ENCODE results near the gene LIM2.

LIM2 gene

DNA sequence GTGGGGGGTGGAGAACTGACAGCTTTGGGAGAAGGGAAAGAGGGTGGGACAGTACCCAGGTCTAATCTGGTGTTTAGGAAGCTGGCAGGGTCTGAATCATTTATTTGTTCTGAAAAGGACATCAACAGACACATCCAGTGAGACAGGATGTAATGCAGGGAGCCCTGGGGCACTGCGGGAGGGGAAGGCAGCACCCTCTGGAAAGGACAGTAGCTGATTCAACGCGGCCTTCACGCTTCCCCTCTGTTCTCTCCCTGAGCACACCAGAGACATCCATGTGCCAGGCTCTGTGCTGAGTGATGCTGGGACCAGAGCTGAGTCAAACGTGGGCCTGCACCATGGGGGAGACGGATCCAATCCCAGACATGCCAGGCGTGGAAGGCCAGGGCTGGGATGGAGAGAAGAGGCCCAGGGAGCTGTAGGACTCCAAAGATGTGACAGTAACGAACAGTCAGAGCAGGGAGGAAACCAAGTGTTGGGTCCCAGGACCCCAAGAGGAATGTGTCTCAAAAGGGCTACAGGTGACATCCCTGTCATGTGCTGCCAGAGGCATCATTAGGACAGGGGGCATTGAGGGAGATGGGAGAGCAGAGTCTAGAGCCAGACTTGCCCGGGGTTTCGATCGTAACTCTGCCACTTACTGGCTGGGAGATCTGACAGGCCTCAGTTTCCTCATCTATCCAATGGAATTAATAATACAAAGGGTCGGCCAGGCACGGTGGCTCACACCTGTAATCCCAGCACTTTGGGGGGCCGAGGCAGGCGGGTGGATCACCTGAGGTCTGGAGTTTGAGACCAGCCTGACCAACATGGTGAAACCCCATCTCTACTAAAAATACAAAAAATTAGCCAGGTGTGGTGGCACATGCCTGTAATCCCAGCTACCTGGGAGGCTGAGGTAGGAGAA lies 23.3 kb downstream of the LIM2 start:
- Histone ChIP-seq H3K4me3 (ENCODE audit: low read depth in 1 of 2, low read length in 2 of 2) (no peak overlapping the region), H3K4me1 (ENCODE audit: control insufficient read depth in 1 of 2, insufficient read depth in 2 of 2, low read length in 2 of 2) (peaks cover 0 to 31% of the 10 kb centered on the region in 2 donors), H3K27ac (ENCODE audit: low read length) (peak overlapping the region; percentile 20), H3K27me3 (ENCODE audit: low read depth, low read length) (no peaks in the 10 kb centered on the region), H3K36me3 (ENCODE audit: control insufficient read depth in 1 of 2, insufficient read depth in 2 of 2, low read length in 2 of 2) (no peaks in the 10 kb centered on the region), H3K9me3 (ENCODE audit: control insufficient read depth in 1 of 2, low read length in 2 of 2) (no peaks in the 10 kb centered on the region)

DNA sequence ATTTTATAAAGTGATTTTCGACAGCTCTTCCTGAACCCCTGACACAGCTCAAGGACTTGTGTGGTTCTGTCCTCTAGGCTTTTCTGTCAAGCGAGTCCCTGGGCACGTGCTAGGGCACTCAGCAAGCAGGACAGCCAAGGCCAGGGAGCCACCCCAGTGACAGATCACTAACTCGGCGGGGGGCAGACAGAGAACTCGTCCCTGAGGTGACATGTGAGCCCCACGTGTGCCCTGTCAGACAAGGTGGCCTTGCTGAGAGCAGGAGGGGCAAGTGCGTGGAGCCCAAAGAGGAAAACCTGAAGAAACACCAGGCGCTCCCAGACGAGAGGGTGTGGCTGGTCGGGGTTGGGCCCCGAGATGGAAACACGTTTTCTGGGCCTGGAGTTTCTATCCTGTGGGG lies 26.5 kb downstream of the LIM2 start:
- H3K27ac ChIP-seq (ENCODE audit: low read length), result no peak overlapping the region
- H3K4me1 ChIP-seq (ENCODE audit: control insufficient read depth in 1 of 2, insufficient read depth in 2 of 2, low read length in 2 of 2), result peaks cover 0 to 29% of the 10 kb centered on the region in 2 donors
- no peaks in the 10 kb centered on the region for H3K36me3 ChIP-seq (ENCODE audit: control insufficient read depth in 1 of 2, insufficient read depth in 2 of 2, low read length in 2 of 2)
- no peak overlapping the region for H3K4me3 ChIP-seq (ENCODE audit: low read depth in 1 of 2, low read length in 2 of 2)
- no peaks in the 10 kb centered on the region for H3K27me3 ChIP-seq (ENCODE audit: low read depth, low read length)
- H3K9me3 ChIP-seq (ENCODE audit: control insufficient read depth in 1 of 2, low read length in 2 of 2), result no peaks in the 10 kb centered on the region

DNA sequence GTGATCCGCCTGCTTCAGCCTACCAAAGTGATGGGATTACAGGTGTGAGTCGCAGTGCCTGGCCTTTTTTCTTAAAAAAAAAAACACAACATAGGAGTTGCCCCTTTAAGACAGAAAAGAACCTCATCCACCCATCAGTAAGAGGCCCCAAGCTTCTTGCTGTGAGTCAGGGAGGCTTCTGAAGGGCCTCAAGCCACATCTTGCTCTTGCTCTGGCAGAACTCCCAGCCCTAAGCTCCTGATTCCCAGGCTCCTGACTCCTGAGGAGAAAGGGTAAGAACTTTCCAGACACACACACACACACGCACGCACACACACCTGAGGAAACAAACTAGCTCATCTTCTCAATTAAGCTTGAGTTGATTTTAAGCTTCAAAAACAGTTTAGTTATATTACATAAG lies 28.5 kb downstream of the LIM2 start:
- peaks cover 0 to 24% of the 10 kb centered on the region in 2 donors for H3K4me1 ChIP-seq (ENCODE audit: control insufficient read depth in 1 of 2, insufficient read depth in 2 of 2, low read length in 2 of 2)
- H3K36me3 ChIP-seq (ENCODE audit: control insufficient read depth in 1 of 2, insufficient read depth in 2 of 2, low read length in 2 of 2), result no peaks in the 10 kb centered on the region
- H3K9me3 ChIP-seq (ENCODE audit: control insufficient read depth in 1 of 2, low read length in 2 of 2), result no peaks in the 10 kb centered on the region
- no peak overlapping the region for H3K27ac ChIP-seq (ENCODE audit: low read length)
- H3K4me3 ChIP-seq (ENCODE audit: low read depth in 1 of 2, low read length in 2 of 2), result no peak overlapping the region
- no peaks in the 10 kb centered on the region for H3K27me3 ChIP-seq (ENCODE audit: low read depth, low read length)

DNA sequence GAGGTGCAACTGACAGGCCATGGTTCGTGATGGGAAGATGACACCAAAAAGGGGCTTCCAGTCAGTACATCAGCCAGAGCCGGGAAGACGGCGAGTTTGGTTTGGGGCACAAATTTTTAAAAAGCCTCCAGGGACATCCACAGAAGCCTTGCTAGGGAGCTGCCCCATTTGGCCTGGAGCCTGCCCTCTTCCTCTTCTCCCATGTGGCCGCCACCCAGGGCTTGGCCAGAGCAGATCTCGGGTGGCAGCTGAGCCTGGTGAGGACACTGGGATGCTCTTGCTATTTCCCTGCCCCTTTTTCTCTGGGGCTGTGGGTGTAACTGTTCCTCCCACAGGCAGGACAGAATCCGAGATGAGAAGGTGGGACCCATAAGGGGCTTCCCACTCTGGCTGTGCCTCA lies 29.8 kb downstream of the LIM2 start:
- no peak overlapping the region for H3K27ac ChIP-seq (ENCODE audit: low read length)

DNA sequence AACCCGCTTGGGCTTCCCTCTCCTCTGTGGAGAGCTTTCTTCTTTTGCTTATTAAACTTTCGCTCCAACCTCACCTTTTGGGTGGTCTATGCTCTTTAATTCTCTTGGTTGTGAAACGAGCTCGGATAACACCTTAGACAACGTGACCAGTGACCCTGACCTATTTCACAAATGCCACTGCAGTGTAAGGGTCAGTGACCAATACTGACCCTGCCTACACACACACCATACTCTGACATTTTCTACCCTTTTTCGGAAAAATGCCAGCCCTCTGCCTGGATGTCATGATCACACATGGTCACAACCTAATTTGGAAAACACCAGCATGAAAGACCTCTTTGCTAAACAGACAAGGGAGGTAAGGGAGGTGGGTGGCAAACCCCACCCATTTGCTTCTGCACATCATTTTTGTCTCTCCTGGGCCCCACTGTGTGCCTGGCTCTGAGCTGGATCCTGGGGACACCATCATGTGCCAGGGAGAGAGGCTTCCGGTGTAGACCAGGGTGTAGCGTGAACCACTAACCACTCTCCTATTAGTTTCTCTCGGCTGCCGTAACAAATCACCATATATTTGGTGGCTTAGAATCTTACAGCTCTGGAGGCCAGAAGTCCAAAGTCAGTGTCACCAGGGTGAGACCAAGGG lies 31.5 kb downstream of the LIM2 start:
- Histone ChIP-seq H3K9me3 (ENCODE audit: control insufficient read depth in 1 of 2, low read length in 2 of 2) (no peaks in the 10 kb centered on the region), H3K27me3 (ENCODE audit: low read depth, low read length) (no peaks in the 10 kb centered on the region), H3K27ac (ENCODE audit: low read length) (no peak overlapping the region), H3K4me1 (ENCODE audit: control insufficient read depth in 1 of 2, insufficient read depth in 2 of 2, low read length in 2 of 2) (peaks cover 0 to 6% of the 10 kb centered on the region in 2 donors), H3K36me3 (ENCODE audit: control insufficient read depth in 1 of 2, insufficient read depth in 2 of 2, low read length in 2 of 2) (peaks cover 1 to 16% of the 10 kb centered on the region in 2 donors), H3K4me3 (ENCODE audit: low read depth in 1 of 2, low read length in 2 of 2) (no peak overlapping the region)

More for the DNA sequence above, 29.8 kb downstream of the LIM2 start:
- peaks cover 0 to 15% of the 10 kb centered on the region in 2 donors for H3K4me1 ChIP-seq (ENCODE audit: control insufficient read depth in 1 of 2, insufficient read depth in 2 of 2, low read length in 2 of 2)
- H3K4me3 ChIP-seq (ENCODE audit: low read depth in 1 of 2, low read length in 2 of 2), result no peak overlapping the region
- no peaks in the 10 kb centered on the region for H3K27me3 ChIP-seq (ENCODE audit: low read depth, low read length)
- no peaks in the 10 kb centered on the region for H3K9me3 ChIP-seq (ENCODE audit: control insufficient read depth in 1 of 2, low read length in 2 of 2)
- peaks cover 0 to 2% of the 10 kb centered on the region in 2 donors for H3K36me3 ChIP-seq (ENCODE audit: control insufficient read depth in 1 of 2, insufficient read depth in 2 of 2, low read length in 2 of 2)

DNA sequence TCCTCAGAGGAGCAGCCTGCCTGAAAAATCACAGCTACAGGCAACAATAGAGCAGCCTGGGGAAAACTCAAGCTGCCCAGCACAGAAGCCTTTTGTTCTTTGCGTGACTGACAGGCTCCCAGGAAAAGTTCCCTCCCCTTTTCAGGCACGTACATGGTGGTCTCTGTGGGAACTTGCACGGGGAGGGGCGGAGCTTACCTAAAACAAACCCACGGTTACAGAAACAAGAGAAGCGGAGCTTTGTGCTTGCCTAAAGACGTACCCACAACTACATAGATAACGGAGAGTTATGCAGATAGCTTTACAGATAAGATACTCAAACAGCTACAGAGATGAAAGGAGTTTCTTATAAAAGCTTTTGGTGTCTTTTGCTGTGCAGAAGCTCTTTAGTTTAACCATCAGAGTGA lies 33.0 kb downstream of the LIM2 start:
- peaks cover 9 to 32% of the 10 kb centered on the region in 2 donors for H3K36me3 ChIP-seq (ENCODE audit: control insufficient read depth in 1 of 2, insufficient read depth in 2 of 2, low read length in 2 of 2)
- H3K27me3 ChIP-seq (ENCODE audit: low read depth, low read length), result no peaks in the 10 kb centered on the region
- no peak overlapping the region for H3K27ac ChIP-seq (ENCODE audit: low read length)
- no peaks in the 10 kb centered on the region for H3K9me3 ChIP-seq (ENCODE audit: control insufficient read depth in 1 of 2, low read length in 2 of 2)
- peaks cover 0 to 6% of the 10 kb centered on the region in 2 donors for H3K4me1 ChIP-seq (ENCODE audit: control insufficient read depth in 1 of 2, insufficient read depth in 2 of 2, low read length in 2 of 2)
- H3K4me3 ChIP-seq (ENCODE audit: low read depth in 1 of 2, low read length in 2 of 2), result no peak overlapping the region

DNA sequence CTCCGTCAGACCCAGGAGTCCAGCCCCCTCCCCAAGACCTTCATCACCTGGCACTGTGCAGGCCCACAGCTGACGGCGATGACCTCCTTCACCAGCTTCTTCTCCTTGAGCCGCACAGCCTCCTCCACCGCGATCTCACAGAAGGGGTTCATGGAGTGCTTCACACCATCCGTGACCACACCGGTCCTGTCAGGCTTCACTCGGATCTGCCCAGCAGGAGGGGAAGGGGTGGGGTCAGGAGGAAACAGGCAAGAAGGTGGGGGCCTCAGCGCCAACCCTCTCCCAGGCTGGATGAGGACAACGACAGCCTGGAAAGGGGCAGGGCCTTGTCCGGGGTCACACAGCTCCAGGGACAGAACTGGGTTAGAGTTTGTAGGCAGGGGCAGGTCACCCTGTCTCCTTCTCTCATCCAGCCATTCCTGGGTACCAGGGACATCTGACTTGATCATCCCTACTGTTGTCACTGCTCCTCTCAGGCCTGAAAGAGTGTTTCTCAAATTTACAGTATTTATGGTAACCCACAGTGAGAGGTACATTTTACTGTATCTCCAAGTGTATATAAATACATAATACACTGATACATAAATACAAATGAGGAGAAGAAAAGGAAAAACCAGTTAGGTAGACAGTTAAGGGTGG lies 33.6 kb downstream of the LIM2 start:
- Histone ChIP-seq H3K36me3 (ENCODE audit: control insufficient read depth in 1 of 2, insufficient read depth in 2 of 2, low read length in 2 of 2) (peaks cover 9 to 32% of the 10 kb centered on the region in 2 donors), H3K27me3 (ENCODE audit: low read depth, low read length) (no peaks in the 10 kb centered on the region), H3K4me1 (ENCODE audit: control insufficient read depth in 1 of 2, insufficient read depth in 2 of 2, low read length in 2 of 2) (peaks cover 0 to 4% of the 10 kb centered on the region in 2 donors), H3K27ac (ENCODE audit: low read length) (no peak overlapping the region), H3K9me3 (ENCODE audit: control insufficient read depth in 1 of 2, low read length in 2 of 2) (no peaks in the 10 kb centered on the region), H3K4me3 (ENCODE audit: low read depth in 1 of 2, low read length in 2 of 2) (no peak overlapping the region)

DNA sequence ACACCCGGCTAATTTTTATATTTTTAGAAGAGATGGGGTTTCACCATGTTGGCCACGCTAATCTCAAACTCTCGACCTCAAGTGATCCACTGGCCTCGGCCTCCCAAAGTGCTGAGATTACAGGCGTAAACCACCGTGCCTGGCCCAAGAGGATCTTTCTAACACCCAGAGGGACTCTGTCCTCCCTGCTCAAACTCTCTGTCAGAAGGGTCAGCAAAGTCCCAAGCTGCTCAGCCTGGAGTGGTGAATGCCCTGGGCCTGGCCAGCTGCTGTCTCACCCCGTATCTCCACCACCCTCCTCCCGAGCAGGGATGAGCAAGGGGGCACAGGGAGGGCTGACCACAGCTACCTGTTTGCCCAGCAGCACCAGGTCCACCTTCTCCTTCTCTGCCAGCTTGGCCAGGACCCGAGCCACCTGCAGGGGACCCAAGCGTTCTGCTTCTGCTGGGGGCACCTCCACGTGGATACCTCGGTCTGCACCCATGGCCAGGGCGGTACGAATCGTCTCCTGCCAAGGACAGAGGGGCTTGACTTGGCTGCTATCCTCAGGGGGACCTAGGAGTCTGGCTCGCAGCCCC lies 34.9 kb downstream of the LIM2 start:
- no peak overlapping the region for H3K4me3 ChIP-seq (ENCODE audit: low read depth in 1 of 2, low read length in 2 of 2)
- no peak overlapping the region for H3K27ac ChIP-seq (ENCODE audit: low read length)

DNA sequence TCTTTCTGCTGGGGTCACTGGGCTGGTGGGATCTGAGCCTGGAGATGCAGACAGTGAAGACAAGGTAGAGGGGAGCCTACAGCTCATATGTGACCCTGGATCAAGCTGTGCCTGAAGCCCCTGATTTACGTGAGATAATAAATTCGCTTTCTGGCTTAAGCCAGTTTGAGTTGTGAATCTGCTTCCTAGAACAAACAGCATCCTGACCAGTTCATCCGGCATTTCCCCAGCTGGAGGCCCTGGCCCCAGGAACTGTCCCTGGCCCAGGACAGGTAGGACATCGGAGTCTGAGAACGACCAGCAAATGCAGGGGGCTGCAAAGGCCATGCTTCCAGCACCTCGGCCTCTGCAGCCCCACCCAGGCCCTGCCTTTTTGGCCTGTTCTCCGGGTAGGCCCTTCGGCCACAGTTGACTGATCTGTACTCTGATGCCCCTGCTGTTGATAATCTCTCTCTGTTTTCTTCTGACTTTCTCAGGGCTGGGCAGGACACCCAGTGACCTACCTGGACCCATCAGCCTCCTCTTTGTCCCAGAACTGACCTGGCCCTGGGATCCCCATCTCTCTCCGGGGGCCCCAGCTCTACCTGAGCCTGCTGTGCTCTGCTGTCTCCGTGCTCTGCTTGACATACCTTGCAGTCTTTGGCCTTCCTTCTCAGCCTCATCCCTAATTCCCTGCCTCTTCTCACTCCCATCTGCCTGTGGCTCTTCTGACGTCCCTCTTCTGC lies 36.3 kb downstream of the LIM2 start:
- Histone ChIP-seq H3K4me3 (ENCODE audit: low read depth in 1 of 2, low read length in 2 of 2) (no peak overlapping the region), H3K9me3 (ENCODE audit: control insufficient read depth in 1 of 2, low read length in 2 of 2) (no peaks in the 10 kb centered on the region), H3K27me3 (ENCODE audit: low read depth, low read length) (no peaks in the 10 kb centered on the region), H3K27ac (ENCODE audit: low read length) (no peak overlapping the region), H3K36me3 (ENCODE audit: control insufficient read depth in 1 of 2, insufficient read depth in 2 of 2, low read length in 2 of 2) (peaks cover 15 to 46% of the 10 kb centered on the region in 2 donors), H3K4me1 (ENCODE audit: control insufficient read depth in 1 of 2, insufficient read depth in 2 of 2, low read length in 2 of 2) (no peaks in the 10 kb centered on the region)

More for the DNA sequence above, 34.9 kb downstream of the LIM2 start:
- Histone ChIP-seq H3K27me3 (ENCODE audit: low read depth, low read length) (no peaks in the 10 kb centered on the region), H3K4me1 (ENCODE audit: control insufficient read depth in 1 of 2, insufficient read depth in 2 of 2, low read length in 2 of 2) (no peaks in the 10 kb centered on the region), H3K36me3 (ENCODE audit: control insufficient read depth in 1 of 2, insufficient read depth in 2 of 2, low read length in 2 of 2) (peaks cover 9 to 32% of the 10 kb centered on the region in 2 donors), H3K9me3 (ENCODE audit: control insufficient read depth in 1 of 2, low read length in 2 of 2) (no peaks in the 10 kb centered on the region)

DNA sequence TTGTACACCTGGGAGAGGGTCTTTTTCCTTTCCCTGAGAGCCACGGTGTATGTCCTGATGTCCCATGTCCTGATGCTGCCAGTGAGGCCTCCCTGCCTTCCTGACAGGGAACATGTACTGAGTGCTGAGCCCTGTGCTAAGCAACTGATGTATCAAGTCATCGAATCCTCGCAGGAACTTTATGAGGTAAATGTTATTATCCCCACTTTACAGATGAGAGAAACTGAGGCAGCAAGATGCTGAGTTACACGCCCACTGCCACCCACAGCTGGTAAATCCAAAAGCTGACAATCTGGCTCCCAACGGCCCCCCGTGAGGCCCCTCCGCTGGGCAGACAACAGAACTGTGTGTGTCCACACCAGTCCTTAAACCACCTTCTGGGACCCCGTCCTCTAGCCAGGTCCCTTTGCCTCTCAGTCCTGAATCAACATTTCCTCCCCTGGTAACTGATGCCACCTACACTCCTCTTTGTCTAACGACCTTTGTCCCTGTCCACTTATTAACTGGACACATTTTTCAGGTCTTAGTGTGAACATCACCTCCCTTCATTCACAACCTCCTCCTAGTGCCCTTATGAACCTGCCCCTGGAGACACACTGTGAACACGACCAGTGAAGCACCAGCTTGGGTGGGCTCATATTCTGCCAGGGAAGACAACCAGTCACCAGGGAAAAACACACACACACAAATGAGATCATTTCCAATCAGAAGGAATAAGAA lies 40.4 kb downstream of the LIM2 start:
- Histone ChIP-seq H3K4me3 (ENCODE audit: low read depth in 1 of 2, low read length in 2 of 2) (no peak overlapping the region), H3K27ac (ENCODE audit: low read length) (no peak overlapping the region), H3K27me3 (ENCODE audit: low read depth, low read length) (no peaks in the 10 kb centered on the region), H3K4me1 (ENCODE audit: control insufficient read depth in 1 of 2, insufficient read depth in 2 of 2, low read length in 2 of 2) (no peaks in the 10 kb centered on the region), H3K9me3 (ENCODE audit: control insufficient read depth in 1 of 2, low read length in 2 of 2) (no peaks in the 10 kb centered on the region), H3K36me3 (ENCODE audit: control insufficient read depth in 1 of 2, insufficient read depth in 2 of 2, low read length in 2 of 2) (peaks cover 15 to 49% of the 10 kb centered on the region in 2 donors)
